GM19043 (cell line): Measurements from ENCODE around the gene PUM2.

Source experiments
- ATAC-seq: cut with Tn5 transposase; IDR thresholded peaks from one replicate; pipeline ENCODE4 v1.9.1; 2021; ENCODE audit warnings: low read depth; ENCODE audit not compliant: unreplicated experiment

PUM2 gene

DNA sequence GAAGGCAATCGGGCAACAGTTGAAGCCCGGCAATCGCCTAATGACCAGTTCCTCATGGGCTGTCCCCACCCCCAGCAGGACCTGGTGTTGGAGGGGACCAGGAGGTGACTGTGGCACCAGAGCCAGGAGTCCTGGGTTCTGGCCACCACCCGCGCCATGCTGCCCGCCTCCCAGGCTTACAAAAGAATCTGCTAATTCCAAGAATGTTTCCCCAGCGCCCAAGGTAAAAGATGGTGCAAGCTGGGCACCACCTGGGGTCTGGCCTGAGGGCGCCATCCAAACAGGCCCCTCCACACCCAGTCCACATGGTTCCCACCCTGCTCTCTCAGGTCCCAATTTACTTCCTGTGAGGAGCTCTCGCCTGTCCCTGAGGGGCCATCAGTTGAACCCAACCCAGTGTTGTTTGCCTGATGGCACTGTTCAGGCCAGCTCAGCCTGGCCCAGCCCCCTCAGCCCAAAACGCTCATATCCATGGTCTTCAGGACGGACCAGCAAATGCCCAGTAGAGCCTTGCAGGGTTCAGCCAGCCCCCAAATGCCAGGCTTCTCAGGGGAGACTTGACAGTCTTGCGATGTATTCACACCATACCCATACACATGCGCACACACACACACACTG lies 130.8 kb downstream of the PUM2 start:
- no peak for ATAC-seq

DNA sequence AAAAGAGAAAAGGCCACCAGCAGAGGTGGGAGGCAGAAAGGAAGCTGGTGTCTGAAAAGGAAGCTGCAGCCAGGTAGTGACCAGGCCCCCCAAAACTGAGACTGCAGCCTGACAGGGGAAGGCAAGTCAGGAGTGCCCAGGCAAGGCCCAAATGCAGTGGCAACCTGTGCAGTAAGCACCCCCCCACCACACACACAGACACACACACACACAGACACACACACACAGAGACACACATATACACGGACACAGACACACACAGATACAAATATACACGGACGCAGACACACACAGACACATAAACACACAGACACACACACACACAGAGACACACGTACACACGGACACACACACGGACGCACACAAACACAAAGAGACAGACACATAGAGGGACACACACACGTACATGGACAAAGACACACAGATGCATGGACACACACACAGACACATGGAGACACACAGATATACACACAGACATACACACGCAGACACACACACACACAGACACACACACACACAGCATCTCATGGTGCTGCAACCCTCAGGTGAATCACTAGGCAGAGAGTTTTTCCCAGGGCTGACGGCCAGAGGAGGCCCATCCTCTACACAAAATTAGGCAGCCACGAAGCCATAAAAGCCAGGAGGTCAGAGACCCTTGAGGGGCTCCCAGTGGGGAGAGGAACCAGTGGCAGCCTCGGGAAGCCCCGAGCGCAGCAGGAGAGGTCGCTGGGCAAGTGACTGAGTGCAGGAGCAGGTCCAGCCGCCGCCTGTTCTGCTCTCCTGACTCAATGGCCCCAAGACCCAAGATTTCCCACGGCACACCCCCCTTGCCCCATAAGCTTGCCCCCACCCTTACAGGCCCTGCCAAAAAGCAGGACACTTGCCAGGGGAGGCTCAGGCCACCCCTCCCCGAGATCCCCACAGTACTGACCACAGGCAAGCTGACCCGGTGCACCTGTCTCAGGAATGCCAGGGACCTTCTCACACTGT lies 132.0 kb downstream of the PUM2 start:
- ATAC-seq: no peak

DNA sequence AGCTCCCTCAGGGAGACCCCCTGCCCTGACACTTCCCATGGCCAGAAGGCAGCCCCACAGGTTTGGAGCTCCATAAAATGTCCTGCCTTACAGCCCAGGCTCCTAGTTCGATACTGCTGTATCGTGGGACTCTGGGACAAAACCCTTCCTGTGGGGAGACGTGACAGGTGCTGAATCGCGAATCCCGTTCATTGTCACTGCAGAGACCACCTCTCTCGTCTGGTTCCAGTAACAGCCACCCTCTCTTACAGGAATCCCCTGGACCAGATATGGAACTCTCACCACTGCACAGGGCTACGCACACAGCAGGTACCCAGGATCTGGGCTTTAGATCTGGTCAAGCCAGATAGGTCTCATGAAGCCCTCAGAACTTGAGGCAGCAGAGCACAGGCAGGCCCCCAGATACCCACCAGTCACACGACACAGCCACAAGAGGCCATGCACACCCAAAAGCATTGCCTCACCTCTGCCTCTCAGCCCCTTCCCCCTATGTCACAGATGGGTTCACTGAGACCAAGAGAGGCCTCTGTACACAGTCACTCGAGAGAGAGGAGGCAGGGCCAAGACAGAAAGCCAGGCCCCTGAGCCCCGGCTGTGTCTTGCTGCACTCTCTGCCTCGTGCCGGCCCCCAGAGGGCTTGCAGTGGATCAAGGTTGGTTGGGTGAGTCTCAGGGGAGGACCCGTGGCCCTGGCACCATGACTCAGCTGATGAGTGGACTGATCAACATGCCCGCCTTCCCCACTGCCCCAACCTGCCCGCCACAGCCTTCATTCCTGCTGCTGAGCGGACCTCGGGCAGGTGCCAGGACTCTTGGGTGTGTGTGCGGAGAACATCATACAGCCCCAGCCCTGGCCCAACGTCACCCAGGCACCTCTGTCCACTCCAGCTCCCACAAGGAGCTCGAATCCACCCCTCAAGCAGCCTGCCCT lies 133.3 kb downstream of the PUM2 start:
- no peak for ATAC-seq

DNA sequence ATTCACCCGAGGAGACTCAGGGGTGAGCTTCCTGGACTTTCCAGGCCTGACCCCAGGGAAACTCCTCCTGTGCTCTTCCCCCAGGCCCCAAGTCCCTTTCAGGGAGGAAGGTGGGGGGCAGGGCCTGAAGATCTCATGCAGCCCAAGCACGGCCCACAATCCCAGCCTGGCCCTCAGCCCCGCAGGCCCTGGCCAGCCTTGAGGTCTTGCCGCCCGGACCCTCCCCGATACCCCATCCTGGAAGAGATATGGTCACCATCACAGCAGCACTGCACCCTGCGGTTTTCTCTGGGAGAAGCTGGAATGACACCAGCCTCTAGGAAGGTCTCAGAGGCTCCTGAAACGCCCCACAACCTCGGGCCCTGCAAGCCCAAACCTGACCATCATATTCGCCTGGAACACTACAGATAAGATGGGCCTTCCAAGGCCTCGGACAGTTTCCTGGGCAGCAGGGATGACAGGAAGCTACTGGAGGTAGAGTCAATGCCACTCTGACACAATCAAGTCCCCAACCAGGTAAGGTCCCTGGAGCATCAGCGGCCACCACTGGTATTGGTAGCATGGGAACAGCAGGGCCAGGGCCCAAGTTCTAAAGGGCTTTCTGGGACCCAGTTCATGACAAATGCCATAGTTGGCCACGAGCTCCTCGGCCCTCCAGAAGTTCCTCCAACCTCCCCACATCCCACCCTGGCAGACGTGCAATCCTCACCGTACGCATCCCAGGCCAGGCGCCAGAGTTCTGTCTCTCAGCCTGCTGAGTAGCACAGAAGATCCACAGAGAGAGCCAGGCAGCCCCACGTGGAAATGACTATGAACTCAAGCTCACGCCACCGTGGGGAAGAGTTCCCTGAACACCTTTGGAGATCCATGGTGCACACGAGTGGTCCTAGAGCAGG lies 134.3 kb downstream of the PUM2 start:
- no peak for ATAC-seq

DNA sequence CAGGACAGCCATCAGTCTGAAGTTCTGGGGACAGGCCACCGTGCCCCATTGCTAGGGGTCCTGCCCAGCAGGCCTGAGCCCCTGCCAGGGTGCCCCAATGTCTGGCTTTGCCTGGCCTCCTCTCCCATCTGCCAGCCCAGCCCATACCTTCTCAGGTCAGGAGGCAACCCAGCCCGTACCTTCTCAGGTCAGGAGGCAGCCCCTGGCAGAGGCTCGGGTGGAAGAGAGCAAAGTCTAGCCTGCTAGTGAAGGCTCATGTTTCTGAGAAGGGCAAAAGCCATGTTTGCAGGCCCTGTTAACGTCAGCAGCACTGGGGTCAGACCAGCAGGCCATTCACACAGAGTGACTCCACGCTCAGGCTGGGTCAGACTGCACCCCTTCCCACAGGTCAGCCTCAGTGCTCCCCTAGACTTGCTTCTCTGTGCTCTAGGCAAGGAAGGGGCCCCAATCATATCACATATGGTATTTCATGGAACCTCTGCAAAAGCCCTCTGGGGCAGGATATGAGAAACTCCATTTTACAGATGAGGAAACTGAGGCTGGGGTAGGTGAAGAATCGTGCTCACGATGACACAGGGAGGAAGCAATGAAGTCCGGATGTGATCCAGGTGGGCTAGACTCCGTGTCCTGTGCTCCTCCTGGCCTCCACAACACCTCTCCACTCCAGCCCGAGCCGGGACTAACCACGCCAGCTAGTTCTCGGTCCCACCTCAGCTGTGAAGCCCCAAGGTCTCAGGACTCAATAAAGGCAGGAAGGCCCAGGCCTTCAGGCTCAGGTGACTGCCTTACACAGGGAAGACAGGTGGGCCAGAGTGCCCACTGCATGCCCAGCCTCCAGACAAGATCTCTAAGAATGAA lies 135.2 kb downstream of the PUM2 start:
- ATAC-seq: no peak

DNA sequence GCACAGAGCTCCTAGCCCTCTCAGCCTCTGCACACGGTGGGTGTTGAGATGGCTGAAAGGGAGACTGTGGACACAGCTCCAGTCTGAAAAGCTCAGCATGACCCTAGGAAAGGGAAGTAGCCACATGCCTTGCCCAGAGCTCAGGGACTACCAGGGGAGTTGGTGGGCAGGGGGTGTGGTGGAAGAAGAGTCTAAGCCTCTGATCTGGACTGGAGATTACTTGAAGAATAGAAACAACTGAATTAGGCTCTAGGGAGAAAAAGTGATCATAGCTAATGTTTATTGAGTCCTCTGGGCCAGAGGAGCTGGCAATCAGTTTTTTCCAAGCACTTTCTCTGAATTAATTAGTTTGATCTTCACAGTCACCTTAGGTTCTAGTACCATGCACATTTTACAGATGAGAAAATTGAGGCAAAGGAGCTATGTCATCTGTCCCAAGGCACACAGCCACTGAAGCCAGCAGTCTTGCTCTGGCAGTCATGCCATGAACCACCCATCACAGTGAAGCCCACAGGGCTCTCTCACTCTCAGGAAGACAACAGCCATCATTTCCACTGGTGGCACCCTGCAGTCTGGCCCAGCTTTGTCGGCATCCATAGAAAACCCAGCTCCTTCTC lies 136.0 kb downstream of the PUM2 start:
- ATAC-seq: no peak

DNA sequence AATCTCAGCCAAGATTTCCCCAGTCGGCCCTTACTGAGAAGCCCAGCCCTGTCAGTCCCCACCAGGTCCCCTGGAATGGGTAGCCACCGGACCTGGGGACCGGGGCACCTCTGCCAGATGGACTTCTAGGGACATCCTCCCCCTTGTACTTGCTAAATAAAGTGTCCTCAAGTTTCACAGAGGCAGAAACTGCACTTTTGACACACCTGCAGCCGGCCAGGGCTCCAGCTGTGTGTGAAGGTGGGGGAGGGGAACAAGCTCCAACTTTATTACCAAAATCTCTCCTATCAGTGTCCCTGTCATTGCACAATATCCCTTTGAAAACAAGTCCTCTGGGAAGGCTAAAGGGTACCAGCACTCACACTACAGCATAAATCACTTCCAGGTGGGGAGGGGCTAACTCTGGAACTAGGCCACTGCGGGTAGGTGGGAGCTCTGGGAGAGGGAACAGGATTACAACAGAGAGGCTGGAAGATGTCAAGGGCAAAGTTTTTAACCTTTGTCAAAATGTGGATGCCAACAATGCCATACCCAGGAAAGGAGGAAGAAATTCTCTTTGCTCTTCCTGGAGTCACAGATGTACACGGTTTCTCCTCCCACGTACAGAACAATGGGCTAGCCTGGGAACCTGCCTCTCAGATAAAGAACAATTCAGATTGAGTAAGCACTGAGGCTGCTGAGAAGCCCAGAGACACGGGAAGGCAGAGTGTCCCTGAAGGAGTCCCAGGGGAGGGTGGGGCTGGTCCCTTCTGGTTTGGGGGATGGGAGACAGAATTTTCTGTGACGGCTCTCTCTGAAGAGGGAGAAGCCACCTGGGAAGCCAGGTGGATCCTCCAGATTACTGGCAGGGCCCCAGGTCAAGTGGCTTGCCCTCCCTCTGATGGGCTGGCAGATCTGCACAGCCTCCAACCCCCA lies 136.7 kb downstream of the PUM2 start:
- ATAC-seq: no peak

DNA sequence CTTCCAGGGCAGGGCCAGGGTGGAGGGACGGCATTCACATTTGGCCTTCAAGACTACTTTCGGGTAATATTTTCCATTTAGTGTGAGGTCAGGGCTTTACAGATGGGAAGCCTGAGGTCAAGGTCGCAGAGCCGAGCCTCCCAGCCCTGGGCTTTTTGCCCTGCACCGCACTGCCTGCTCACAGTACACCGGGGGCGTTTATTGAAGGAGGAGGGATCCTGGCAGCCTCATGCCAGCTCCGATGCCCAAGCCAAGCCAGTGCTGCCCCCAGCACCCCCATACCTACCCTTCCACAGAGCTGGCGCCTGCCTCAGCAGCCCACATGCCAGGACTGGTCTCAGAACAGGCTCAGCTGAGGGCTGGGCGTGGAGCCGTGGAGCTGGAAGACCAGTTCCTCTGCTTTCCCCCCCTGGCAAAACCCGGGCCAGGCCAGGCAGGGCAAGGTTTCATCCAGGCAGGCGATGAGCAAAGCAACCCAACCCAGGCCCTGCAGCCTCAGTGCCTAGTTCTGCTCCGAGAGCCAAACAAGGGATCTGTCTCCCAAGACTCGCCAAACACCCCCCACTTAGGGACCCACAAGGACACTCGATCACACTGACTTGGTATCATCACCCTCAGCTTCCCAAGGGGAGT lies 137.7 kb downstream of the PUM2 start:
- no peak for ATAC-seq

DNA sequence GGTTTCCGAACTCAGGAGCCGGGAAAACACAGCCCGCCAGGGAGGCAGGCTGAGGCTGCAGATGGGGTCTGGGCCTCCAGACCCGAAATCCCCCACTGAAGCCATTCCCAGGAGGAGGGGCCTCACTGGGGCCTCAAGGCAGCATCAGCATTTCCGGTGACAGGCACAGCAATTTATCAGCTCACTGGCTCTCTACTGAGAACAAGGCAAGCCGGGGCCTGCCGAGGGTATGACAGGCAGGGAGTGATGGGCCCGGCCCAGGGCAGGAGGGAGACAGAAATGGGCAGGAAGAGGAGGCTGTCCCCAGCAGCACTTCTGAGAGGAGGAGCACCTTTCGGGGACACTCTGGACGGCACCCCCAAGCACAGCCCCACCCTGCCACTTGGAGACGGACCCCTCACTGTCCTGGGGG lies 138.2 kb downstream of the PUM2 start:
- no peak for ATAC-seq

DNA sequence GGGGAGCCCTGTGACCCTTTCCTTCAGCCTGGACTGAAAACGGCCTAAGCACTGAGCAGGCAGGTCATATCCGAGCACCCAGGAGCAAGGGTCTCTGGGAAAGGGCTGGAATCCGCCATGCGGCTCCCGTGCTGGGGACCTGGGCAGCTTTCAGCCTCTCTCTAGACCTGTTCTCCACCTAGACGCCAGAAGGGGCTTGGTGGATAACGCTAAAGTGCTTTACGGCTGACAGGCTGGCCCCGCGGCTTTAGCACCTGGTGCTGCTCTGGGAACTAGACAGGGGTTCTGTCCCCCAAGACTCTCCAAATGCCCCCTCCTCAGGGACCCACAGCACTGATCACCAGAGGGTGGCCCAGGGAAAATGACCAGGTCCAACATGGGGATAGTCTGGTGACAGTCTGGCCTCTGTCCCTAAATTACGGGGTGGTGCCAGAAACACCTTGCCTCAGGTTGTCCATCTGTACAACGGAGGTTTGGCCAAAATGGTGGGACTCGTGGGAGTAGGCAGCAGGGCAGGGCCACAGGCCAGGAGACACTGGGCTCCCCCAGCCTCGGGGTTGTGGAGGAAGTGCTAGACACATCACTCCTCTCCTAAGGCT lies 138.7 kb downstream of the PUM2 start:
- ATAC-seq: no peak

DNA sequence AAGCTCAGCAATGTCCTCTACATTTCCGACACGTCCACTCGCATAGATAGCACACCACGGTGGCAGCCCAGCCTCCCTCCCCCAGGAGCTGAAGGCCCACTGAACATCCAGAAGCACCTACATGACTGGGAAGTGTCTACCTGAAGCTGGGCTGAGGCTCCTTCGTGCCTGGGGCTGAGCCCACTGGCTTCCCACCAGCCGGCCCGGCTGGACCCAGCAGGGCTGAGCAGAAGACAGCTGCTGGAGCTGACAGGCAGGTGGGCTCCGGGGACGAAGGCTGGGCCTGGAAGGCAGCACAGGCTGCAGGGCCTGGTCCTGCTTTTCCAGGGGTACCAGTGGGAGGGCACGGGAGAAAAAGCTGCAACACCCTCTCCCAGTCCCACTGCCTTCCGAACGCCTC lies 139.2 kb downstream of the PUM2 start:
- no peak for ATAC-seq

DNA sequence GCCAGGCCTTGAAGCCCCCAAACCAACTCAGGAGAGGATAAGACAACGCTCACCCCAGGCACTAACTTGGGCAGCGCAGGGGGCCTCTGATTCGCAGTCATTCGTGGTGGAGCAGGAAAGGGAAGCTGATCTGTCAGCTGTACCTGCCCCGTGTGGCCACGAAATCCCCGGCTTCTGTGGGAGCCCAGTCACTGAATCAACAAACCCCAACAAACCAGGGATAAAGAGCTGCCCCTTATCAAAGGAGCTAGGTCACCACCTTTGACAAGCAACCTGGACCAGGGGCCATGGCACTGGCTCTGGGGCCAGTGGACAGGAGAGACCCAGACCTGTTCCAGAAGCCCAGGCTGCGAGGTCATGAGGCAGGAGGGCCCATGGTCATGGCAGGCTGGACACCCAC lies 140.2 kb downstream of the PUM2 start:
- no peak for ATAC-seq

DNA sequence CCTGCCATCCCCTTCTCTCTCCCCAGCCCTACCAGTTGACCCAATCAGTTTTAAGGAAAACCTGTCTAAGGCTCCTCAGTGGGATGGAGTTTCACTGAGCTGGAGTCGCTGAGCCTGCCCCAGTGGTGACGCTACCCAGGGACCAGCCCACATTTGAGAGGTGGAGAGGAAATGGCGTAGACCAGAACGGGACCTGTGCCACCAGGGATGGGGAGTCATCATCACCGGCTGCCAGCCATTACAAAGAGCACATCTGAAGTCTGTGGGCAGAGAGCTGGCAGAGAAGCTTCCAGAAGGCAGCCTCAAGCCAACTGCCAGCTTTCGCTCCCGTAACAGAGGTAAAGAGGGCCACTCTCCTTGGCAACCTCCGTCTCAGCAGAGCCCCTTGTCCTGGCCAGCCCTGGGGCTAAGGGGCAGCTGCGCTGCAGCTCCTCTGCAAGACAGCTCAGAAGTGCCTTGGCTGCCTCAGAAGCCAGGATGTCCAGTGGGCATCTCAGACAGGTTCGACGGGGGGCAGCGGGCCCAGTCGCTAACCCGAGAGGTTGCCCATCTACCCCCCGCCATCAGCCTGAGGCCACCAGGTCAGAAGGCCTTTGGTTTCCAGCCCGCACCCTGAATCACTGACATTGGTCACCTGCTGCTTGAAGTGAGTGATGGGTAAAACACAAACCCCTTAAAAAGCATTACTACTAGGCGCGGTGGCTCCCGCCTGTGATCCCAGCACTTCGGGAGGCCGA lies 141.1 kb downstream of the PUM2 start:
- ATAC-seq: no peak

DNA sequence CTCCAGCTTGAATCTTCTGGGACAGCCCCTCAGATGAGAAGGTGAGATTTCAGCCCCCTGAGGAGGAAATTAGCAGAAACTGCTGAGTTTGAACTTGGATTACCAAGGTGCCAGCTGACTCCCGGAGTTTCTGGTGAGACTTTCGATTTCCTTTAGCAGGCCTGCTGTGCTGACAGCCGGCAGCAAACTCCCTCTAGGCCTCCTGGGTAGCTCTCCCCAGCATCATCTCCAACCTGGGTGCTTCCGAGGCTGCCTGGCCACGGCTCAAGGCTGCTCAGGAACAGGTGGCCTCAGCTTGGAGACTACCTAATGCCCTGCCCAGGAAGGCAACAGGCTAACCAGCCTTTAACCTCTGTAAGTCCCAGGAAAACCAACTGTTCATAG lies 142.2 kb downstream of the PUM2 start:
- ATAC-seq: no peak

DNA sequence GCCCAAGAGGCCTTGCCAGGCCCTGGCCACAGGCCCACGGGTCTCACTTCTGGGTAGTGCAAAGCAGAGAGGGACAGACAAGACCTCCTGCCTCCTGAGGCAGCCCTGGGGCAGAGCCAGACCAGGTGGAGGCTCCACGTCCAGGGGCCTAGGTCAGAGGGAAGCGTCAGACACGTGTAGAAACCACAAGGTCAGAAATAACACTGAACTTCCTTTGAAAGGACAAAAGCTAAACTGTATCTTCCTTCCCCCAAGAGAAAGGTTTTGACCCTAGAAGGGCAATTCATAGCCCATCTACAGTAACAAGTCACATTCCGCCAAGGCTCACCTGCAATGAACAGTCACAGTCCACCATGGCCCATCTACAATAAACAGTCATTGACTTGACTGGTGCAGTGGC lies 143.6 kb downstream of the PUM2 start:
- ATAC-seq: no peak

DNA sequence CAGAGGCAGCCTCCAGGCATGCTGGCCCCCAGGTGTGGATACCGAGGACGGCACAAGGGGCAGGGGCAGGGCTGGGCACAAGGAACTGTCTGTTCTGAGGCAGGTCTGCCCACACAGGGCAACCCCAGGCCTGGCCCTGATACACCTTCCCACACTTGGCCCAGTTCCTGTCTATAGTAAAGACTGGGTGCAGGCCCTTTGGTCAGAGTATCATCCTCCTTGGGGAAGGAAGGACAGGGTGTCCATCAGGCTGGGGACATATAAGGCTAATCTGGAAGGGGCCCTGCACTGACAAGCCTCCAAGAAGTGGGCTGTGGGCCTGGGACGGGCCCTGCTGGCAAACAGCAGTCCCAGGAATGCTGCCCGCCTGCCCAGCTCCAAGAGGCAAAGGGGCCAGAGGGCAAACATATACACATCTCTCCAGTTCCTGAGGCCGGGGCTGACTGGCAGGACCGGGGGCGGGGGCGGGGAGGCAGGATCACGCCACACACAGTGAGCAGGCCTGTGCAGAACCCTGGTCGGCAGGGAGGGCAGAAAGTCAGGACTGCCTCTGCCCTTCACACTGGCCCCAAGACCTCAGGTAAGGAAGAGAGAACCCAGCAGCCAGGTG lies 144.6 kb downstream of the PUM2 start:
- ATAC-seq: no peak
